CD14-positive monocyte (primary cell): ENCODE data around the gene SOAT1. TPM values are rescaled to one million over a fixed set of nuclear protein-coding genes. Genes with fewer than 3 reads are reported as not detected.

Experiments used
- DNase-seq, 3 donors: peaks; one replicate each; pipeline ENCODE4 v3.0.0-alpha.2; 2011 to 2022
- H2AFZ ChIP-seq: 2 replicates; pipeline ENCODE4 v1.6.0; 2012; ENCODE audit warnings: mild to moderate bottlenecking, low read depth, low read length, inconsistent platforms; ENCODE audit not compliant: insufficient read depth, poor library complexity, severe bottlenecking
- H3K27ac ChIP-seq, 2 donors: 1 replicate in 1 of 2; 2 replicates in 1 of 2; pipeline ENCODE4 v1.5.1; 2012 to 2013; ENCODE audit warnings: low read length in 2 of 2, control low read depth in 1 of 2, inconsistent platforms in 1 of 2, low read depth in 1 of 2, mild to moderate bottlenecking in 1 of 2
- H3K27me3 ChIP-seq, 2 donors: one replicate each; pipeline versions ENCODE4 v1.6.0 to v1.6.1; 2011 to 2013; ENCODE audit warnings: low read length in 2 of 2; ENCODE audit not compliant: control insufficient read depth in 2 of 2, insufficient read depth in 2 of 2
- H3K36me3 ChIP-seq, 2 donors: replicated peaks in 1 of 2; 1 replicate in 1 of 2; 2 replicates in 1 of 2; pipeline versions ENCODE4 v1.5.1 to v1.6.1; 2012 to 2013; ENCODE audit warnings: low read length in 2 of 2, control low read depth in 1 of 2, inconsistent platforms in 1 of 2, mild to moderate bottlenecking in 1 of 2; ENCODE audit not compliant: insufficient read depth in 2 of 2, control insufficient read depth in 1 of 2
- H3K4me1 ChIP-seq, 2 donors: 1 replicate in 1 of 2; 2 replicates in 1 of 2; pipeline versions ENCODE4 v1.5.1 to v1.6.1; 2012 to 2013; ENCODE audit warnings: low read length in 2 of 2, control low read depth in 1 of 2, inconsistent platforms in 1 of 2, mild to moderate bottlenecking in 1 of 2, moderate library complexity in 1 of 2; ENCODE audit not compliant: insufficient read depth in 2 of 2, control insufficient read depth in 1 of 2
- H3K4me2 ChIP-seq: replicated peaks from 2 replicates; pipeline ENCODE3; 2012; ENCODE audit warnings: low read length, moderate library complexity, mild to moderate bottlenecking; ENCODE audit not compliant: poor library complexity, severe bottlenecking; ENCODE audit errors: extremely low read depth
- H3K4me3 ChIP-seq, 3 experiments: fragments of 200-600 bp in 1 of 3; sonication (generic) in 1 of 3; replicated peaks in 1 of 3; 1 replicate in 2 of 3; 2 replicates in 1 of 3; pipeline ENCODE4 v1.5.1; 2011 to 2013; ENCODE audit warnings: low read length in 3 of 3, mild to moderate bottlenecking in 3 of 3, control low read depth in 2 of 3, low read depth in 2 of 3, inconsistent platforms in 1 of 3, moderate library complexity in 1 of 3
- H3K79me2 ChIP-seq: 2 replicates; pipeline ENCODE4 v1.6.0; 2012; ENCODE audit warnings: mild to moderate bottlenecking, control low read depth, inconsistent platforms, low read length, moderate library complexity; ENCODE audit not compliant: insufficient read depth
- H3K9ac ChIP-seq: 2 replicates; pipeline ENCODE4 v1.6.0; 2017; ENCODE audit warnings: low read length, mild to moderate bottlenecking; ENCODE audit not compliant: insufficient read depth, poor library complexity, severe bottlenecking
- H3K9me3 ChIP-seq, 2 donors: replicated peaks in 1 of 2; 1 replicate in 1 of 2; 2 replicates in 1 of 2; pipeline versions ENCODE4 v1.5.1 to v1.6.1; 2012 to 2013; ENCODE audit warnings: low read length in 2 of 2, control low read depth in 1 of 2; ENCODE audit not compliant: control insufficient read depth in 1 of 2, insufficient read depth in 1 of 2
- H4K20me1 ChIP-seq: 2 replicates; pipeline ENCODE4 v1.6.0; 2012; ENCODE audit warnings: mild to moderate bottlenecking, low read length, control low read depth, moderate library complexity; ENCODE audit not compliant: insufficient read depth
- H3K27ac Mint-ChIP-seq, 7 donors: one replicate each; pipeline ENCODE4 v1.8.0; 2020; ENCODE audit warnings: mild to moderate bottlenecking in 7 of 7, mixed read lengths in 7 of 7, moderate library complexity in 6 of 7, inconsistent platforms in 2 of 7
- H3K27me3 Mint-ChIP-seq, 3 donors: one replicate each; pipeline ENCODE4 v1.8.0; 2021 to 2022; ENCODE audit warnings: low read depth in 3 of 3, mild to moderate bottlenecking in 3 of 3, mixed read lengths in 3 of 3, moderate library complexity in 3 of 3, inconsistent platforms in 1 of 3
- H3K36me3 Mint-ChIP-seq, 2 donors: one replicate each; pipeline ENCODE4 v1.8.0; 2020; ENCODE audit warnings: mixed read lengths in 2 of 2, inconsistent platforms in 1 of 2, mild to moderate bottlenecking in 1 of 2
- H3K4me1 Mint-ChIP-seq: one replicate; pipeline ENCODE4 v1.8.0; 2020; ENCODE audit warnings: mild to moderate bottlenecking, mixed read lengths
- H3K4me3 Mint-ChIP-seq, 2 donors: one replicate each; pipeline ENCODE4 v1.8.0; 2020; ENCODE audit warnings: mild to moderate bottlenecking in 2 of 2, mixed read lengths in 2 of 2, moderate library complexity in 1 of 2
- H3K9me3 Mint-ChIP-seq, 7 donors: one replicate each; pipeline ENCODE4 v1.8.0; 2020 to 2022; ENCODE audit warnings: mixed read lengths in 7 of 7, mild to moderate bottlenecking in 6 of 7, moderate library complexity in 6 of 7, inconsistent platforms in 2 of 7
- CTCF ChIP-seq: fragments of 200-600 bp; IDR thresholded peaks from one replicate; pipeline ENCODE4 v1.8.0; 2022; ENCODE audit warnings: antibody characterized with exemption, mild to moderate bottlenecking
- WGBS: methylation state at CpG from one replicate; pipeline ENCODE4 v1.1.5; 2013; ENCODE audit warnings: missing lambda C conversion rate; ENCODE audit not compliant: insufficient coverage; 5-methylcytosine and 5-hydroxymethylcytosine counted together
- intact Hi-C, 2 donors: fragments of 100-400 bp; cut with micrococcal nuclease; formaldehyde crosslinking; loops; one replicate each; pipeline versions ENCODE4 v1.15.0 to v1.15.1; 2023
- polyA plus RNA-seq, 3 donors: library from polyadenylated mRNA; depleted of rRNA in 1 of 3; unstranded in 2 of 3; stranded (reverse) in 1 of 3; fragments of 300-500 nt in 2 of 3; fragments of >200 nt in 1 of 3; fragmentation: Illumina TruSeq in 2 of 3; gene quantifications; 1 replicate in 2 of 3; 2 replicates in 1 of 3; pipeline ENCODE4 v1.2.3, GENCODE V29; 2012 to 2021

Gene SOAT1
- polyA plus RNA-seq, 3 donors, result 15.8 to 158 (median 105) TPM

- H3K4me2 ChIP-seq, result peak overlapping the region; percentile 52
- peak overlapping the region in 2 of 3 experiments; percentile 4 to 47 for H3K4me3 ChIP-seq
- Mint-ChIP-seq H3K27me3 (no peaks in the 10 kb centered on the region), H3K4me1 (peaks cover 74% of the 10 kb centered on the region), H3K27ac (peak overlapping the region; percentile 73 to 95 (median 90)), H3K9me3 (peaks cover 0 to 2% (median 0%) of the 10 kb centered on the region in 7 donors), H3K4me3 (peak overlapping the region; percentile 80 to 91), H3K36me3 (peaks cover 12 to 24% of the 10 kb centered on the region in 2 donors)
- H3K9ac ChIP-seq, result no peak overlapping the region
- peak overlapping the region; percentile 57 to 69 for H3K27ac ChIP-seq
- H3K79me2 ChIP-seq, result peaks cover 81% of the 10 kb centered on the region
- TF ChIP-seq CTCF, result no peak
- WGBS, result 0% methylated on average over 2 of the region's 3 CpGs
- H3K4me1 ChIP-seq, result peaks cover 40 to 64% of the 10 kb centered on the region in 2 donors
- intact Hi-C loops, result loop anchor here (5.0 kb wide), 2 partner anchors 35 to 65 kb away; no protein-coding TSS in a partner anchor
- no peaks in the 10 kb centered on the region for H3K27me3 ChIP-seq
- peaks cover 2 to 7% of the 10 kb centered on the region in 2 donors for H3K36me3 ChIP-seq
- peaks cover 71% of the 10 kb centered on the region for H4K20me1 ChIP-seq
- DNase-seq, result peak; percentile 38 to 70 (median 58)
- H3K9me3 ChIP-seq, result no peaks in the 10 kb centered on the region
- H2AFZ ChIP-seq, result no peak overlapping the region
These were observed 3.4 kb downstream of the SOAT1 start for GRCh38 chr1:179297105-179297378.

GRCh38 chr1:179298952-179299351 lies 5.4 kb downstream of the SOAT1 start:
- Mint-ChIP-seq H3K4me1 (peaks cover 67% of the 10 kb centered on the region), H3K27ac (peak overlapping the region in 6 of 7 donors; percentile 5 to 43 (median 17)), H3K36me3 (peaks cover 30 to 43% of the 10 kb centered on the region in 2 donors), H3K9me3 (peaks cover 0 to 2% (median 0%) of the 10 kb centered on the region in 7 donors), H3K4me3 (no peak overlapping the region), H3K27me3 (no peaks in the 10 kb centered on the region)
- Histone ChIP-seq H3K9me3 (no peaks in the 10 kb centered on the region), H3K36me3 (peaks cover 18 to 26% of the 10 kb centered on the region in 2 donors), H3K9ac (no peak overlapping the region), H3K27me3 (no peaks in the 10 kb centered on the region), H4K20me1 (peaks cover 90% of the 10 kb centered on the region), H3K4me3 (no peak overlapping the region), H3K4me1 (peaks cover 34 to 54% of the 10 kb centered on the region in 2 donors), H3K27ac (peak overlapping the region in 1 of 2 donors; percentile 9), H3K4me2 (no peak overlapping the region), H3K79me2 (peaks cover 100% of the 10 kb centered on the region), H2AFZ (no peak overlapping the region)
- WGBS, result 38% methylated on average over 1 of the region's 3 CpGs
- intact Hi-C loops, result loop anchor here (5.0 kb wide), 2 partner anchors 33 to 63 kb away; no protein-coding TSS in a partner anchor
- no peak for DNase-seq
- no peak for TF ChIP-seq CTCF
